Sigmoid colon (tissue), 7 donors: ENCODE measurements around the gene SCO2. TPM values are rescaled to one million over a fixed set of nuclear protein-coding genes. Genes with fewer than 3 reads are reported as not detected.

Experiments
- DNase-seq: peaks from one replicate; pipeline ENCODE4 v3.0.0-alpha.2; 2019
- H3K27ac ChIP-seq, 4 donors: fragments of 200-600 bp; sonication (generic); one replicate each; pipeline ENCODE4 v1.5.1; 2016 to 2019; ENCODE audit warnings: mild to moderate bottlenecking in 1 of 4
- H3K27me3 ChIP-seq, 3 donors: fragments of 200-600 bp; sonication (generic); one replicate each; pipeline ENCODE4 v1.5.1; 2019; ENCODE audit warnings: mild to moderate bottlenecking in 1 of 3
- H3K36me3 ChIP-seq, 4 donors: fragments of 200-600 bp; sonication (generic); one replicate each; pipeline ENCODE4 v1.5.1; 2016 to 2019
- H3K4me1 ChIP-seq, 4 donors: fragments of 200-600 bp; sonication (generic); one replicate each; pipeline ENCODE4 v1.5.1; 2017 to 2019
- H3K4me3 ChIP-seq, 4 donors: fragments of 200-600 bp; sonication (generic); one replicate each; pipeline ENCODE4 v1.5.1; 2017 to 2019; ENCODE audit warnings: mild to moderate bottlenecking in 2 of 4, moderate library complexity in 1 of 4
- H3K9me3 ChIP-seq, 4 donors: fragments of 200-600 bp in 3 of 4; sonication (generic) in 3 of 4; one replicate each; pipeline versions ENCODE4 v1.5.1 to v1.6.1; 2013 to 2019
- EP300 ChIP-seq, 4 donors: sonication (generic); formaldehyde crosslinking; IDR thresholded peaks; one replicate each; pipeline ENCODE4 v1.6.1; 2017; ENCODE audit warnings: antibody characterized with exemption in 4 of 4
- POLR2A ChIP-seq, 2 donors: fragments of 450-650 bp; IDR thresholded peaks; one replicate each; pipeline ENCODE4 v1.6.1; 2016; ENCODE audit warnings: antibody characterized with exemption in 2 of 2, mild to moderate bottlenecking in 2 of 2, moderate library complexity in 2 of 2
- POLR2AphosphoS5 ChIP-seq, 4 donors: sonication (generic); formaldehyde crosslinking; IDR thresholded peaks; one replicate each; pipeline ENCODE4 v1.6.1; 2017; ENCODE audit warnings: antibody characterized with exemption in 4 of 4
- WGBS, 2 donors: extraction: QIAGEN DNeasy Blood & Tissue Kit; methylation state at CpG; one replicate each; pipeline ENCODE4 v1.1.7; 2013; 5-methylcytosine and 5-hydroxymethylcytosine counted together
- intact Hi-C: fragments of 100-400 bp; cut with DNase I; formaldehyde crosslinking; loops from one replicate; pipeline ENCODE4 v1.15.1; 2023
- polyA plus RNA-seq, 3 donors: library from polyadenylated mRNA; stranded (reverse); fragments of 200-250 nt; gene quantifications; one replicate each; pipeline ENCODE4 v1.2.3, GENCODE V29; 2013
- total RNA-seq, 4 donors: library from RNA; depleted of rRNA; stranded (reverse); fragments of >200 nt; gene quantifications; one replicate each; pipeline ENCODE4 v1.1.0, GENCODE V29; 2016
- TF ChIP-seq, protein P1 (sequence below), 4 experiments: fragments of 450-650 bp in 3 of 4; fragments of 200-600 bp in 1 of 4; IDR thresholded peaks; one replicate each; pipeline ENCODE4 v1.5.1; 2016 to 2019; ENCODE audit warnings: antibody characterized with exemption in 4 of 4, mild to moderate bottlenecking in 3 of 4, moderate library complexity in 2 of 4
- donor health status: healthy with polysubstance abuse.
- donor health status: Bipolar disorder and iron deficiency.
- donor health status: healthy.

The SCO2 gene
- total and polyA plus RNA-seq, 7 donors = 1.3 to 5.4 (median 2.8) TPM; not detected in 1

DNA sequence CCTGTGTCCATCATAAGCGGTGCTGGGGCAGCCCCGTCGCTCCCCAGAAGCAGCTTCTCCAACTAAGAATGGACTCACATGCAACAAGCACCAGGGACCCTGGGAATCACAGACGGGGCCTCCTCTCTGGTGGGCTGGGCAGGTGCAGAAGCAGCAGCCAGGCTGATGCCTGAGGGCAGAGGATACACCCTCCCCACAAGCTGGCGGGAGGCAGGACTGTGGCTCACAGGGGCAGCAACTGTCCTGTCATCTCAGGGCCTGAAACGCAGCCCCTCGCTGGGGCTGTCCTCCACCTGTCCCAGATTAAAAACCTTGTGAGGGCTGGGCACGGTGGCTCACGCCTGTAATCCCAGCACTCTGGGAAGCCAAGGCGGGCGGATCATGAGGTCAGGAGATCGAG is 47.5 kb downstream of the SCO2 start:
- no peak overlapping the region for H3K4me3 ChIP-seq
- 93 to 94% methylated on average over 12 of the region's 12 CpGs for WGBS, 2 donors
- peaks cover 28 to 45% (median 35%) of the 10 kb centered on the region in 3 donors for H3K27me3 ChIP-seq
- no peak for DNase-seq
- H3K36me3 ChIP-seq = no peaks in the 10 kb centered on the region
- peaks cover 0 to 37% (median 25%) of the 10 kb centered on the region in 4 donors for H3K4me1 ChIP-seq
- H3K27ac ChIP-seq = no peak overlapping the region
- TF ChIP-seq POLR2AphosphoS5 (IDR thresholded peaks at IDR 0.05) (no peak), POLR2A (IDR thresholded peaks at IDR 0.05) (no peak), EP300 (IDR thresholded peaks at IDR 0.05) (no peak)
- TF ChIP-seq, protein P1, sequence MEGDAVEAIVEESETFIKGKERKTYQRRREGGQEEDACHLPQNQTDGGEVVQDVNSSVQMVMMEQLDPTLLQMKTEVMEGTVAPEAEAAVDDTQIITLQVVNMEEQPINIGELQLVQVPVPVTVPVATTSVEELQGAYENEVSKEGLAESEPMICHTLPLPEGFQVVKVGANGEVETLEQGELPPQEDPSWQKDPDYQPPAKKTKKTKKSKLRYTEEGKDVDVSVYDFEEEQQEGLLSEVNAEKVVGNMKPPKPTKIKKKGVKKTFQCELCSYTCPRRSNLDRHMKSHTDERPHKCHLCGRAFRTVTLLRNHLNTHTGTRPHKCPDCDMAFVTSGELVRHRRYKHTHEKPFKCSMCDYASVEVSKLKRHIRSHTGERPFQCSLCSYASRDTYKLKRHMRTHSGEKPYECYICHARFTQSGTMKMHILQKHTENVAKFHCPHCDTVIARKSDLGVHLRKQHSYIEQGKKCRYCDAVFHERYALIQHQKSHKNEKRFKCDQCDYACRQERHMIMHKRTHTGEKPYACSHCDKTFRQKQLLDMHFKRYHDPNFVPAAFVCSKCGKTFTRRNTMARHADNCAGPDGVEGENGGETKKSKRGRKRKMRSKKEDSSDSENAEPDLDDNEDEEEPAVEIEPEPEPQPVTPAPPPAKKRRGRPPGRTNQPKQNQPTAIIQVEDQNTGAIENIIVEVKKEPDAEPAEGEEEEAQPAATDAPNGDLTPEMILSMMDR (IDR thresholded peaks at IDR 0.05) = no peak
- intact Hi-C loops = no loop called here
- H3K9me3 ChIP-seq = no peaks in the 10 kb centered on the region

DNA sequence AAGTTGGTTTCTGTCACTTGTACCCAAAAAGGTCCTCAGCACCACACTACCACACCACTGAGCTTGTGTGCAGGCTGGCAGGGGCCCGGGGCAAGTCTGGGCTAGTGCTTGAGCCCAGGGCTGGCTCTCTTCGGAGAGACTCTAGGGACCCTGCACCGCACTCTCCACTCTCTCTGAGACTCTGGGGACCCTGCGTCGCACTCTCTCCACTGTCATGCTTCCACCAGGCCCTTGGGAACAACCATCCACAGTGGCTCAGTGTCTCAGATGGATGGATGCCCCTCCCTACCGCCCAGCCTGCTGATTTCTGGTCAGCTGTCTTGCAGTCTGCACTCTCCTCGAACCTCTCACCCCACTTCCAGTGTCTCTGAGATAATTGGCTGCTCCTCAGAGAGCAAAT is 48.5 kb downstream of the SCO2 start:
- Histone ChIP-seq H3K36me3 (no peaks in the 10 kb centered on the region), H3K4me3 (no peak overlapping the region), H3K9me3 (no peaks in the 10 kb centered on the region), H3K27me3 (peaks cover 19 to 34% (median 24%) of the 10 kb centered on the region in 3 donors), H3K4me1 (peaks cover 0 to 42% (median 33%) of the 10 kb centered on the region in 4 donors), H3K27ac (no peak overlapping the region)
- 75 to 81% methylated on average over 7 of the region's 7 CpGs for WGBS, 2 donors
- TF ChIP-seq EP300 (IDR thresholded peaks at IDR 0.05) = no peak
- TF ChIP-seq, protein P1 (IDR thresholded peaks at IDR 0.05) = no peak
- no peak for TF ChIP-seq POLR2AphosphoS5 (IDR thresholded peaks at IDR 0.05)
- no peak for TF ChIP-seq POLR2A (IDR thresholded peaks at IDR 0.05)
- DNase-seq = no peak
- intact Hi-C loops = no loop called here

DNA sequence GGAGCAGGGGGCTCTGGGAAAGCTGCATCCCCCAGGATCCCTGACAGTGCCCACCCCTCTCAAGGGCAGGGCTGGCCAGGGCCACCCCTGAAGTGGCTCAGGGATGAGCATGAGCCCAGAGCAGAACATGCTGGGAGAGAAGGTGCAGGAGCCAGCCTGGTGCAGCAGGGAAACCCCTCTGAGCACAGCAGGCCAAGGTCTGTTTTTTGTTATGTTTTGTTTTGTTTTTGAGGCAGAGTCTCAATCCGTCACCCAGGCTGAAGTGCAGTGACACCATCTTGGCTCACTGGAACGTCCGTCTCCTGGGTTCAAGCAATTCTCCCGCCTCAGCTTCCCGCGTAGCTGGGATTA is 49.8 kb downstream of the SCO2 start:
- Histone ChIP-seq H3K9me3 (no peaks in the 10 kb centered on the region), H3K4me3 (peak overlapping the region in 3 of 4 donors; percentile 87 to 99 (median 93)), H3K36me3 (no peaks in the 10 kb centered on the region), H3K4me1 (peaks cover 0 to 44% (median 41%) of the 10 kb centered on the region in 4 donors), H3K27me3 (peaks cover 6 to 22% (median 12%) of the 10 kb centered on the region in 3 donors), H3K27ac (peak overlapping the region in 3 of 4 donors; percentile 82 to 91 (median 84))
- TF ChIP-seq POLR2A (IDR thresholded peaks at IDR 0.05) = no peak
- TF ChIP-seq EP300 (IDR thresholded peaks at IDR 0.05) = no peak
- no peak for TF ChIP-seq POLR2AphosphoS5 (IDR thresholded peaks at IDR 0.05)
- TF ChIP-seq, protein P1 (IDR thresholded peaks at IDR 0.05) = no peak
- WGBS, 2 donors = 77 to 87% methylated on average over 6 of the region's 6 CpGs
- intact Hi-C loops = loop anchor here (2.0 kb wide), 1 partner anchor 31 kb away; the partner anchor contains the start of gene LMF2
- no peak for DNase-seq

DNA sequence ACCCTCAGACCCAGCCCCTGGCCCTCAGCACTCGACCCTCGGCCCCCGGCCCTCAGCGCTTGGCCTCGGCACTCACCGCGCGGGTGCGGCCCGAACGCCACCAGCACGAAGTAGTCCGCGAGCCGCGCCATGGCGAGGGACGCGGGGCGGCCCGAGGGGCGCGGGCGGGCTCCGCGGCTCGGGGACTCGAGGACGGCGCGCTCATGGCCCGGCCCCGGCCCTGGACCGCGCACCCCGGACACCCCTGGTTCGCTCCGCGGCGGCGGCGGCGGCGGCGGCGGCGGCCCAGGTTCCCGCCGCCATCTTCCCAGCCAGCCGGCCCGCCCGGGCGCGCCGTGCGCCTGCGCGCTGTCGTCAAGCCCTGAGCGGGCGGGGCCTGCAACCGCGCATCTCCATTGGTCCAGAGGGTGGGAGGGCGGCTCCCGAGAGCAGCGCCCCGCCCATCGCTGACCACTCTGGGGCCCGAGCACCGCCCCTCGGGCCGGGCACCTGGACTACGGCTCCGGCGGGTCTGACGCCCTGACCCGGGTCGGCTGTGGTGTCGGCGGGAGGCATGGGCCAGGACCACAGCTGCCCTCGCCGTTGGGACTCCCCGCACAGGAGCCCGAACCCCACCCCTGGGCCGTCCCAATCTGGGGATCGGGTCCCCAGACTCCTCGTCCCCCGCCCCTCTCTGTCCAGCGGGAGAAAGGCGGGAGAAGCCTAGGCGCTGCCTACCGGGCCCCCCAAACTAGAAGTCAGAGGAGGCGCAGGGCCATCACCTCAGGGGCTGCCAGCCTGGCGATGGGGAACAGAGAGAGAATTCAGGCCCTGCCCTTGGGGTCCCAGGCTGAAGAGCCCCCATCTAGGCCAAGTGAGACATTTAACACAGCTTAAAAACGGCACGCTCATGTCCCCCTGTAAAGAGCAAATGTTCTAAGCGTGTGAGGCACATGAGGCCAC is 50.4 kb downstream of the SCO2 start, which contains the start of gene SBF1:
SBF1 (minus strand) TSS at position 326 of the 942 bp plus-strand sequence; CDS start at position 131, 195 bp downstream.
- H3K9me3 ChIP-seq = no peaks in the 10 kb centered on the region
- peaks cover 0 to 15% (median 5%) of the 10 kb centered on the region in 3 donors for H3K27me3 ChIP-seq
- DNase-seq = peak; percentile 95
- intact Hi-C loops = loop anchor here (1.0 to 2.0 kb wide), 2 partner anchors 32 to 50 kb away; partner anchors contain the start of genes LMF2 and SCO2
- peaks cover 0 to 50% (median 48%) of the 10 kb centered on the region in 4 donors for H3K4me1 ChIP-seq
- peak within 1 kb of the TSS; percentile 82 to 91 (median 87) for H3K27ac ChIP-seq
- TF ChIP-seq POLR2AphosphoS5 (IDR thresholded peaks at IDR 0.05) = peak; percentile 26 to 68 (median 46)
- no peak for TF ChIP-seq POLR2A (IDR thresholded peaks at IDR 0.05)
- no peak for TF ChIP-seq EP300 (IDR thresholded peaks at IDR 0.05)
- WGBS, 2 donors = 2% methylated on average over 97 of the region's 97 CpGs
- H3K4me3 ChIP-seq = peak within 1 kb of the TSS; percentile 62 to 99 (median 90)
- no peaks in the 10 kb centered on the region for H3K36me3 ChIP-seq
